ENCODE measurements around the gene PPIL6.
A peak's percentile ranks its signal among the peaks of the same experiment; 100 is the strongest.

Gene PPIL6

GRCh38 chr6:109484122-109484521 lies 43.7 kb upstream of the PPIL6 start:
- TF ChIP-seq TAF1 (IDR thresholded peaks at IDR 0.05; ENCODE audit: borderline replicate concordance, insufficient read depth, low read length): no peak
- no peak for TF ChIP-seq SIN3A (IDR thresholded peaks at IDR 0.05; ENCODE audit: borderline replicate concordance, insufficient read depth, low read length)
- TF ChIP-seq POLR2AphosphoS5 (IDR thresholded peaks at IDR 0.05; ENCODE audit: low read depth, low read length): no peak
- TF ChIP-seq, protein P1, sequence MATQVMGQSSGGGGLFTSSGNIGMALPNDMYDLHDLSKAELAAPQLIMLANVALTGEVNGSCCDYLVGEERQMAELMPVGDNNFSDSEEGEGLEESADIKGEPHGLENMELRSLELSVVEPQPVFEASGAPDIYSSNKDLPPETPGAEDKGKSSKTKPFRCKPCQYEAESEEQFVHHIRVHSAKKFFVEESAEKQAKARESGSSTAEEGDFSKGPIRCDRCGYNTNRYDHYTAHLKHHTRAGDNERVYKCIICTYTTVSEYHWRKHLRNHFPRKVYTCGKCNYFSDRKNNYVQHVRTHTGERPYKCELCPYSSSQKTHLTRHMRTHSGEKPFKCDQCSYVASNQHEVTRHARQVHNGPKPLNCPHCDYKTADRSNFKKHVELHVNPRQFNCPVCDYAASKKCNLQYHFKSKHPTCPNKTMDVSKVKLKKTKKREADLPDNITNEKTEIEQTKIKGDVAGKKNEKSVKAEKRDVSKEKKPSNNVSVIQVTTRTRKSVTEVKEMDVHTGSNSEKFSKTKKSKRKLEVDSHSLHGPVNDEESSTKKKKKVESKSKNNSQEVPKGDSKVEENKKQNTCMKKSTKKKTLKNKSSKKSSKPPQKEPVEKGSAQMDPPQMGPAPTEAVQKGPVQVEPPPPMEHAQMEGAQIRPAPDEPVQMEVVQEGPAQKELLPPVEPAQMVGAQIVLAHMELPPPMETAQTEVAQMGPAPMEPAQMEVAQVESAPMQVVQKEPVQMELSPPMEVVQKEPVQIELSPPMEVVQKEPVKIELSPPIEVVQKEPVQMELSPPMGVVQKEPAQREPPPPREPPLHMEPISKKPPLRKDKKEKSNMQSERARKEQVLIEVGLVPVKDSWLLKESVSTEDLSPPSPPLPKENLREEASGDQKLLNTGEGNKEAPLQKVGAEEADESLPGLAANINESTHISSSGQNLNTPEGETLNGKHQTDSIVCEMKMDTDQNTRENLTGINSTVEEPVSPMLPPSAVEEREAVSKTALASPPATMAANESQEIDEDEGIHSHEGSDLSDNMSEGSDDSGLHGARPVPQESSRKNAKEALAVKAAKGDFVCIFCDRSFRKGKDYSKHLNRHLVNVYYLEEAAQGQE (IDR thresholded peaks at IDR 0.05; ENCODE audit: insufficient read depth in 1 of 2, low read depth in 2 of 2, low read length in 2 of 2): no peak
- no peak for TF ChIP-seq FOXP2 (optimal IDR thresholded peaks at IDR 0.05; ENCODE audit: borderline replicate concordance, extremely low read depth, extremely low read length, insufficient read depth)

DNA sequence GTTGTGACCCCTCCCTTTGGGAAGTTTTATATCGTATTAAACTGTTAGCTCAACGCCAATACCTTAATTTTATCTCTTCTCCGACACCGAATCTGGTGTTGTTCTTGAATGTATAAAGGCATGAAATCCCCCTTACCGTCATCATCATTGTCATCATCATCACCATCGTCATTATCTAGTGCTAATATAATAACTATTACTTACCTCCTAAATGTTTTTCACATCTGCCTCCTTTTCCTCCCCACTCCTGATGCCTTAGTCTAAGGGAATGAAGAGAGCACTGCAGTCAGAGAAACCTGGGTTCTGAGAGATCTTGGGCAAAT lies 43.3 kb upstream of the PPIL6 start:
- TF ChIP-seq, protein P1 (IDR thresholded peaks at IDR 0.05; ENCODE audit: insufficient read depth in 1 of 2, low read depth in 2 of 2, low read length in 2 of 2): no peak
- TF ChIP-seq TAF1 (IDR thresholded peaks at IDR 0.05; ENCODE audit: borderline replicate concordance, insufficient read depth, low read length): no peak
- no peak for TF ChIP-seq SIN3A (IDR thresholded peaks at IDR 0.05; ENCODE audit: borderline replicate concordance, insufficient read depth, low read length)
- TF ChIP-seq POLR2AphosphoS5 (IDR thresholded peaks at IDR 0.05; ENCODE audit: low read depth, low read length): no peak
- TF ChIP-seq FOXP2 (optimal IDR thresholded peaks at IDR 0.05; ENCODE audit: borderline replicate concordance, extremely low read depth, extremely low read length, insufficient read depth): no peak

DNA sequence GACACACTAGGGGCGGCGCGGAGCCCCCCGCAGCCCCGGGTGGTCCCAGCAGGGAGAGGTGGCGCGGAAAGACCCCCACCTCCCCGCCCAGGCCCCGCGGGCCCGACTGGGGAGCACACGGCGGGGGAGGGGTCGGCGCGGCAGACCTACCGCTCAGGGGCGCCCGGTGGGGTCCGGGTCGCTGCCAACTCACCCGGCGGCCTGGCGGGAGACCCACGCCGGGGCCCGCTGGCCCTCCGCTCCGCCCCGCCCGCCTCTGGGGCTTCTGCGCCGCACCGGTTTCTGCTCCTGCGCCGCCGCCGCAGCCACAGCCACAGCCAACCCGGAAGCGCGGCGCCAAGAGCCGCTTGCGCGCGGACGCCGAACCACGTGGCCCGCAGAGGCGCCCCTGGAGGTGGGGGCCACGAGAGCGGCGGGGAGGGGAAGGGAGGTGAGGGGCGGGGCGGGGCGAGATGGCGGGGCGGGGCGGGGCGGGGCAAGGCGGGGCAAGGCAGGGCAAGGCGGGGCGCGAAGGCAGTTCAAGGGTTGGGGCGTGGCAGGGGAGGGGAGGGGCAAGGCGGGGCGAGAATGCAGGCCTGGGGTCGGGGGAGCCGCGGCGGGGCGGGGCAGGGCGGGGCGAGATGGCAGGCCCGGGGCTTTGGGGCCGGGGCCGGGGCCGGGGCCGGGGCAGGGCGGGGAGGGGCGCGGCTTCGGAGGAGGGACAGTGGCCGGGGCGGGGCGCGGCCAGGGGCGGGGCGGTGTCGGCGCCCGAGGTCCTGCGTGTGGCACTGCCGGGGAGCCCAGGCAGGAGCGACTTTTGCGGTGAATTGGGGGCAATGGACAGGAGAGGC lies 42.7 kb upstream of the PPIL6 start, which contains the start of gene ZBTB24:
ZBTB24 (minus strand) TSS at position 315 of the 830 bp plus-strand sequence. CDS start 1,193 bp downstream, outside the sequence.
- TF ChIP-seq FOXP2 (optimal IDR thresholded peaks at IDR 0.05; ENCODE audit: borderline replicate concordance, extremely low read depth, extremely low read length, insufficient read depth) (peak; percentile 77), TAF1 (IDR thresholded peaks at IDR 0.05; ENCODE audit: borderline replicate concordance, insufficient read depth, low read length) (0 out of 2 replicates have a peak, but pooled peaks have one; percentile 32), POLR2AphosphoS5 (IDR thresholded peaks at IDR 0.05; ENCODE audit: low read depth, low read length) (peak; percentile 64), SIN3A (IDR thresholded peaks at IDR 0.05; ENCODE audit: borderline replicate concordance, insufficient read depth, low read length) (peak; percentile 88)
- TF ChIP-seq, protein P1 (IDR thresholded peaks at IDR 0.05; ENCODE audit: insufficient read depth in 1 of 2, low read depth in 2 of 2, low read length in 2 of 2): no peak

GRCh38 chr6:109480993-109481480 lies 40.6 kb upstream of the PPIL6 start:
- TF ChIP-seq FOXP2 (optimal IDR thresholded peaks at IDR 0.05; ENCODE audit: borderline replicate concordance, extremely low read depth, extremely low read length, insufficient read depth): no peak
- no peak for TF ChIP-seq POLR2AphosphoS5 (IDR thresholded peaks at IDR 0.05; ENCODE audit: low read depth, low read length)
- no peak for TF ChIP-seq TAF1 (IDR thresholded peaks at IDR 0.05; ENCODE audit: borderline replicate concordance, insufficient read depth, low read length)
- no peak for TF ChIP-seq SIN3A (IDR thresholded peaks at IDR 0.05; ENCODE audit: borderline replicate concordance, insufficient read depth, low read length)
- TF ChIP-seq, protein P1 (IDR thresholded peaks at IDR 0.05; ENCODE audit: insufficient read depth in 1 of 2, low read depth in 2 of 2, low read length in 2 of 2): no peak
